Endodermal cell (in vitro differentiated cells): ENCODE results near the gene DCP2. TPM values are rescaled to one million over a fixed set of nuclear protein-coding genes. Genes with fewer than 3 reads are reported as not detected.

Experiments
- DNase-seq: peaks from one replicate; pipeline ENCODE4 v3.0.0-alpha.2; 2017
- H3K27ac ChIP-seq: 2 replicates; pipeline ENCODE4 v1.5.1; 2013; ENCODE audit warnings: mild to moderate bottlenecking, low read depth, low read length, moderate library complexity
- H3K27me3 ChIP-seq: 2 replicates; pipeline ENCODE4 v1.6.1; 2013; ENCODE audit warnings: mild to moderate bottlenecking, low read length, moderate library complexity; ENCODE audit not compliant: insufficient read depth, control insufficient read depth, poor library complexity, severe bottlenecking
- H3K36me3 ChIP-seq: 2 replicates; pipeline ENCODE4 v1.7.0; 2013; ENCODE audit warnings: mild to moderate bottlenecking, low read length, moderate library complexity; ENCODE audit not compliant: control insufficient read depth, insufficient read depth
- H3K4me1 ChIP-seq: one replicate; pipeline ENCODE4 v1.7.0; 2013; ENCODE audit warnings: low read length; ENCODE audit not compliant: control insufficient read depth, insufficient read depth
- H3K4me3 ChIP-seq: 2 replicates; pipeline ENCODE4 v1.5.1; 2013; ENCODE audit warnings: mild to moderate bottlenecking, low read length, moderate library complexity
- H3K9ac ChIP-seq: 2 replicates; pipeline ENCODE4 v1.6.1; 2013; ENCODE audit warnings: mild to moderate bottlenecking, low read length, moderate library complexity; ENCODE audit not compliant: poor library complexity, severe bottlenecking; ENCODE audit errors: extremely low read depth
- H3K9me3 ChIP-seq: 2 replicates; pipeline ENCODE4 v1.6.1; 2013; ENCODE audit warnings: mild to moderate bottlenecking, low read length, moderate library complexity; ENCODE audit not compliant: control insufficient read depth
- H3K27ac Mint-ChIP-seq: 2 replicates; pipeline ENCODE4 v1.8.0; 2020; ENCODE audit warnings: mixed read lengths
- H3K27me3 Mint-ChIP-seq: 2 replicates; pipeline ENCODE4 v1.8.0; 2021; ENCODE audit warnings: mild to moderate bottlenecking, mixed read lengths; ENCODE audit not compliant: insufficient read depth
- H3K36me3 Mint-ChIP-seq: 2 replicates; pipeline ENCODE4 v1.8.0; 2020; ENCODE audit warnings: low read depth, mixed read lengths
- H3K4me1 Mint-ChIP-seq: 2 replicates; pipeline ENCODE4 v1.8.0; 2020; ENCODE audit warnings: mixed read lengths
- H3K4me3 Mint-ChIP-seq: 2 replicates; pipeline ENCODE4 v1.8.0; 2020; ENCODE audit warnings: mild to moderate bottlenecking, moderate library complexity, mixed read lengths
- H3K9me3 Mint-ChIP-seq: 2 replicates; pipeline ENCODE4 v1.8.0; 2020; ENCODE audit warnings: mild to moderate bottlenecking, mixed read lengths
- WGBS, 2 experiments: methylation state at CpG; one replicate each; pipeline versions ENCODE4 v1.1.5 to v1.1.7; 2013; ENCODE audit warnings: missing lambda C conversion rate in 2 of 2, mixed read lengths in 1 of 2; ENCODE audit not compliant: insufficient coverage in 1 of 2, insufficient read length in 1 of 2; 5-methylcytosine and 5-hydroxymethylcytosine counted together
- total RNA-seq, 2 donors: library from RNA; stranded (reverse); fragmentation: NEBNext Ultra II Directional in 1 of 2; extraction: Animal tissue kit (Norgen Biotek cat#: 25700) in 1 of 2; gene quantifications; 2 replicates in 1 of 2; 3 replicates in 1 of 2; pipeline ENCODE4 v1.2.1, GENCODE V29; 2021
- TF ChIP-seq, protein P1 (sequence below): fragments of 200-600 bp; sonication (generic); conservative IDR thresholded peaks from 2 replicates; pipeline ENCODE4 v1.5.0; 2021; ENCODE audit warnings: antibody characterized with exemption, mild to moderate bottlenecking

The DCP2 gene
- total RNA-seq, 2 donors from 2014 or later: 152 to 154 TPM

DNA sequence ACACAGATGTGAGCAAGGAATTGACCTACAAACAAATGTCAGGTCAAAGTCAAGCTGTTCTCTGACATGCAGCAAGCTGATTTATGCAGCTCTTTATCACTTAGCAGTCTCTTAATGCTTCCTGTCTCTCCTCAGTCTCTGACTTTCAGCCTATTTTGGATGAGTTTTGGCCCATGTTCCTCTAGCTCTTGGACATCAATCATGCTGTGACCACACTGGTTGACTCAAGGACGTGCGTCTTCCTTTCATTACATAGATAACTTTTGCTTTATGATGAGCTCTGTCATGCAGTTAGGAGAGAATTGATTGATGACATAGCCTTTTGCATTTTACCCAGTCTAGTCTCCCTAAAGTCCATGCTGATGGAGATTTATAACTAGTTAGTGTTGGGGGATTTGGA is 45.1 kb upstream of the DCP2 start:
- WGBS, 2 experiments: 92% methylated on average over 2 of the region's 2 CpGs; no CpG with 5 or more reads in 1 of the 2 experiments
- H3K36me3 ChIP-seq: no peaks in the 10 kb centered on the region
- Mint-ChIP-seq H3K27ac (no peak overlapping the region), H3K27me3 (no peaks in the 10 kb centered on the region), H3K9me3 (no peaks in the 10 kb centered on the region), H3K4me3 (no peak overlapping the region), H3K4me1 (peaks cover 5% of the 10 kb centered on the region), H3K36me3 (no peaks in the 10 kb centered on the region)
- no peak overlapping the region for H3K27ac ChIP-seq
- no peak overlapping the region for H3K9ac ChIP-seq
- TF ChIP-seq, protein P1, sequence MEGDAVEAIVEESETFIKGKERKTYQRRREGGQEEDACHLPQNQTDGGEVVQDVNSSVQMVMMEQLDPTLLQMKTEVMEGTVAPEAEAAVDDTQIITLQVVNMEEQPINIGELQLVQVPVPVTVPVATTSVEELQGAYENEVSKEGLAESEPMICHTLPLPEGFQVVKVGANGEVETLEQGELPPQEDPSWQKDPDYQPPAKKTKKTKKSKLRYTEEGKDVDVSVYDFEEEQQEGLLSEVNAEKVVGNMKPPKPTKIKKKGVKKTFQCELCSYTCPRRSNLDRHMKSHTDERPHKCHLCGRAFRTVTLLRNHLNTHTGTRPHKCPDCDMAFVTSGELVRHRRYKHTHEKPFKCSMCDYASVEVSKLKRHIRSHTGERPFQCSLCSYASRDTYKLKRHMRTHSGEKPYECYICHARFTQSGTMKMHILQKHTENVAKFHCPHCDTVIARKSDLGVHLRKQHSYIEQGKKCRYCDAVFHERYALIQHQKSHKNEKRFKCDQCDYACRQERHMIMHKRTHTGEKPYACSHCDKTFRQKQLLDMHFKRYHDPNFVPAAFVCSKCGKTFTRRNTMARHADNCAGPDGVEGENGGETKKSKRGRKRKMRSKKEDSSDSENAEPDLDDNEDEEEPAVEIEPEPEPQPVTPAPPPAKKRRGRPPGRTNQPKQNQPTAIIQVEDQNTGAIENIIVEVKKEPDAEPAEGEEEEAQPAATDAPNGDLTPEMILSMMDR: no peak
- no peak for DNase-seq
- H3K27me3 ChIP-seq: no peaks in the 10 kb centered on the region
- no peaks in the 10 kb centered on the region for H3K9me3 ChIP-seq
- H3K4me1 ChIP-seq: no peaks in the 10 kb centered on the region
- no peak overlapping the region for H3K4me3 ChIP-seq

DNA sequence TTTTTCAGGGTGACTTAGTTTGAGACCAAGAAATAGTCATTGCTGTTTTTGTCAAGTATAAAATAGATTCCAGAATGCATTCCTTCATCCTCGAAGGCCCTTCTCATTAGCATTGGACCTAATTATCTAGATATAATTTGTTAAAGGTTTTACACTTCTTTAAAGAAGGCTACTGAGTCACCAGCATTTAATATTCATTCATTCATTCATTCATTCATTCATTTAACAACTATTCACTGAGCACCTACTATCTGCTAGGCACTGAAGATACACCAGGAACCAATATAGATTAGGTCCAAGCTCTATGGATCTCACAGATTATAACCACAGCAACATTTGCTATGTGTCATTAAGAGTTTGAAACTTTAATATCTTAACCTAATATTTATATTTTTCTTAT is 43.5 kb upstream of the DCP2 start:
- no peaks in the 10 kb centered on the region for H3K27me3 ChIP-seq
- H3K4me3 Mint-ChIP-seq: no peak overlapping the region
- no peak overlapping the region for H3K4me3 ChIP-seq
- no peaks in the 10 kb centered on the region for H3K9me3 ChIP-seq
- H3K36me3 ChIP-seq: no peaks in the 10 kb centered on the region
- no peak overlapping the region for H3K9ac ChIP-seq
- H3K27ac Mint-ChIP-seq: no peak overlapping the region
- peaks cover 5% of the 10 kb centered on the region for H3K4me1 Mint-ChIP-seq
- TF ChIP-seq, protein P1: no peak
- H3K9me3 Mint-ChIP-seq: no peaks in the 10 kb centered on the region
- no peaks in the 10 kb centered on the region for H3K36me3 Mint-ChIP-seq
- no peak for DNase-seq
- H3K27ac ChIP-seq: no peak overlapping the region
- no peaks in the 10 kb centered on the region for H3K27me3 Mint-ChIP-seq
- 100% methylated on average over 1 of the region's 1 CpG; no CpG with 5 or more reads in 1 of the 2 experiments for WGBS, 2 experiments
- no peaks in the 10 kb centered on the region for H3K4me1 ChIP-seq

DNA sequence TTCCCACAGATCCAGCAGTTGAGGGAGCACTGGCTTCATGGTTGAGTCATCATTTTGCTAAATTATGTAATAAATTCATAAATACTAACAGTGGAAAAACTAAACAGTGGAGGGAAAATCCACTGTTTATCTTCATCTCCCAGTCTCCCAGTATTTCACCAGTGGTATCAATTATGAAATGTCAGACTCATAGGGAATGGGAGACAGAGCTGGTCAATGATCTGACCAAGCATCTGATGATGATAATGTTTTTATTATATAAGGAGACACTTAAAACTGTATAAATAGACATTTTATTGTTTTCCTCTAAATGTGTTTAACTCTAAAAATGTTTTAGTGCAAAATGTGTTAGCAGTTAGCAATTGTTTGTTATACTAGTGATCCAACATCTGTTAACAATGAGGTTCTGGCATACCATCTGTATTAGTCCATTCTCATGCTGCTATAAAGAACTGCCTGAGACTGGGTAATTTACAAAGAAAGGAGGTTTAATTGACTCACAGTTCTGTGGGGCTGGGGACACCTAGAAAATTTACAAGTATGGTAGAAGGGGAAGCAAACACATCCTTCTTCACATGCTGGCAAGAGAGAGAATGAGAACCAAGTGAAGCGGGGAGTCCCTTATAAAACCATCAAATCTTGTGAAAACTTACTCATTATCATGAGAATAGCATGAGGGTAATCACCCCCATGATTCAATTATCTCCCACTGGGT is 42.8 kb upstream of the DCP2 start:
- no peaks in the 10 kb centered on the region for H3K9me3 ChIP-seq
- no peak overlapping the region for H3K27ac ChIP-seq
- no peak for DNase-seq
- Mint-ChIP-seq H3K27me3 (no peaks in the 10 kb centered on the region), H3K36me3 (no peaks in the 10 kb centered on the region), H3K9me3 (no peaks in the 10 kb centered on the region), H3K4me1 (peaks cover 5% of the 10 kb centered on the region), H3K27ac (no peak overlapping the region), H3K4me3 (no peak overlapping the region)
- TF ChIP-seq, protein P1: no peak
- H3K27me3 ChIP-seq: no peaks in the 10 kb centered on the region
- H3K4me1 ChIP-seq: no peaks in the 10 kb centered on the region
- H3K4me3 ChIP-seq: no peak overlapping the region
- no peak overlapping the region for H3K9ac ChIP-seq
- no peaks in the 10 kb centered on the region for H3K36me3 ChIP-seq
- 80 to 100% methylated on average over 1 of the region's 1 CpG for WGBS, 2 experiments
